Globus pallidus (tissue), 1 donor: ENCODE measurements around the gene TEX35.

Experiments
- DNase-seq: peaks from one replicate; pipeline ENCODE4 v3.0.0-alpha.2; 2015; ENCODE audit warnings: low spot score

TEX35 gene

GRCh38 chr1:178512566-178513277, at the start of gene TEX35:
Gene TEX35 (plus strand): TSS chr1:178513109. CDS start chr1:178513189, 80 bp downstream.
- no peak for DNase-seq

- DNase-seq = no peak
Observed at GRCh38 chr1:178464141-178464540, 48.8 kb upstream of the TEX35 start.

GRCh38 chr1:178464566-178464965, 48.3 kb upstream of the TEX35 start:
- DNase-seq = no peak

DNA sequence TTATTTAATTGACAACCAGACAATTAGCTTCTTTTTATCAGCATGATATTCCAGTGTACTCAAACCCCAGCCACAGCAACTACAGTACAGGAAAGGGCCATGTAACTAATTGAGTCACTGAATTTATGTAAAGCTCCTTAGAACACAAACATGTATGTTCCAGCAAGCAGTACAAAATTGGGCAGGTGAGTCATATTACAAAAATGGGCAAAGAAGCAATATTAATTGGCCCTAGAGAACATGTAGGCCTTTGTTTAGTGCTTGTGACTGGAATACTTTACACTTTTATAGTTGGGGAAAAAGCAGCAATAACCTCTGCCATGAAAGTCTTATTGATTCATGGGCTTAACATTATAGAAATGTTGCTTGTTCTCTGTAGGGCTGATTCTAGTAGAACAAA, 47.9 kb upstream of the TEX35 start:
- no peak for DNase-seq

GRCh38 chr1:178467837-178468236, 45.1 kb upstream of the TEX35 start:
- no peak for DNase-seq

- DNase-seq = no peak
Observed at GRCh38 chr1:178470411-178470960, 42.4 kb upstream of the TEX35 start.

- no peak for DNase-seq
Observed at GRCh38 chr1:178472531-178472930, 40.4 kb upstream of the TEX35 start.

DNA sequence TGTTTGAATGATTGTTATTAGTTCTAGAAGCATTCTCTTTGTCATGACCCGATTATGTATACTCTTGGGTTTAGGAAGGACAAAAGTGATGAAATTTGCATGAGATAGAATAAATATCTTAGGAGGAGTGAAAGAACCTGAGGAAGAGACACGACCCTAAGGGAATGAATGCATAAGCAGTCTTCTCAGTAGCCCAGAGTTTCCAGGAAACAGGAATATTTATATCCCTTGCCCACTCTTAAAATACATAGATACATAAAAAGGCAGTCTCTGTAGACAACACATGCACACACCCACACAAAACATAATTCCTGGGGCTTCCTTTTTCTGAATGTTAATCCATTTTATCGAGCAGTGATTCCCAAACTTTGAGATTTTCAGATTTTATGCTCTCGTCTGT, 35.5 kb upstream of the TEX35 start:
- no peak for DNase-seq

GRCh38 chr1:178477841-178478240, 35.1 kb upstream of the TEX35 start:
- no peak for DNase-seq

DNA sequence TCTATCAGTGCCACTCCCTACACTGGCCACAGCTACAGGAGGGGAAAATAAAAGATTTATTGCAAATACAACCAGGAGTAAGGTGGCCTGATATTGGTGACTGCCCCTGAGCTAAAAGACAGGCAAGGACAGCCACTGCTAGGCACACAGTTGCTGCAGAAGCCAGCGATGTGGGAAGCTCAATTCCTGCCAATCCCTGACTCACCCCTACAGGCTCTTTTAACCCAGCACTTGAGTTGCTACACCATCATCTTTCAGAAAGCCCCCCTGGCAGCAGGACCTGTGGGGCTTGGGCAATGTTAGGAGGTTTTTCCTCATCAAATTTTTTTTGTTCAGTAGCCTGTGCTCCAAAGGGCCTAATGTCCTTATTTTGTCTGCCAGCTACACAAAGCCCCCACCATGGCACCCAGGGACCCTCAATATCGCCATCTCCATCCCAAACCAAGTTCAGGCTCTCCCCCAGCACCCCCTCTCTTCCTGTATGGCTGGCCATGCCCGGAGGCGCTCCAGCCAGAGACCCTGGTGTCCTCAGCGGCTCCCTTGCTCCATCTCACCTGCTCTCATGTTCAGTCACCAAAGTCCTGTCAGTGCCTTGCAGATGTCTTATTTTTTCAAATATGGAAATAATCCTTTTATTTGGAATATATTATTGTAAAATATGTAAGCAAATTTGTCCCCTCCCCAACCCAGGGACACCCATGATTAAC, 29.5 kb upstream of the TEX35 start:
- no peak for DNase-seq

- DNase-seq = no peak
Observed at GRCh38 chr1:178484698-178485225, 28.1 kb upstream of the TEX35 start.

DNA sequence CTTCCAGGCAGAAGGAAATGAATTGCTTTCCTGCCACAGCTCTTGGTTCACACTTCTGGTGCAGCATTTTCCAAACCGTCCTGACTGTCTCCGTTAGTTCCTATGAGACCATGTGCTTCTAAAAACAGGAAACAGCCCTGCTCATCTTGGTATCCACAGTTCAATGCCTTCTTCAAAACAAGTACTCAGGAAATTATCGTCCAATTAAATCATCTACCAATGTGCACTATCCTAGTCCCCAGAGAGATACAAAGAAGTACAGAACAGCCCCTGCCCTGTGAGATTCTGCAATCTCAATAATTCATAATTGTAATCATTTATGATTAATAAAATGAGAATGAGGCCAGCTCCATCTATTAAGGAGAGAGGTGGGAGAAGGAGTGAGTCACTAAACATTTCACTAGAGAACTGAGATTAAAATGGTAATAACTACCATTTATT, 27.3 kb upstream of the TEX35 start:
- DNase-seq = no peak

DNA sequence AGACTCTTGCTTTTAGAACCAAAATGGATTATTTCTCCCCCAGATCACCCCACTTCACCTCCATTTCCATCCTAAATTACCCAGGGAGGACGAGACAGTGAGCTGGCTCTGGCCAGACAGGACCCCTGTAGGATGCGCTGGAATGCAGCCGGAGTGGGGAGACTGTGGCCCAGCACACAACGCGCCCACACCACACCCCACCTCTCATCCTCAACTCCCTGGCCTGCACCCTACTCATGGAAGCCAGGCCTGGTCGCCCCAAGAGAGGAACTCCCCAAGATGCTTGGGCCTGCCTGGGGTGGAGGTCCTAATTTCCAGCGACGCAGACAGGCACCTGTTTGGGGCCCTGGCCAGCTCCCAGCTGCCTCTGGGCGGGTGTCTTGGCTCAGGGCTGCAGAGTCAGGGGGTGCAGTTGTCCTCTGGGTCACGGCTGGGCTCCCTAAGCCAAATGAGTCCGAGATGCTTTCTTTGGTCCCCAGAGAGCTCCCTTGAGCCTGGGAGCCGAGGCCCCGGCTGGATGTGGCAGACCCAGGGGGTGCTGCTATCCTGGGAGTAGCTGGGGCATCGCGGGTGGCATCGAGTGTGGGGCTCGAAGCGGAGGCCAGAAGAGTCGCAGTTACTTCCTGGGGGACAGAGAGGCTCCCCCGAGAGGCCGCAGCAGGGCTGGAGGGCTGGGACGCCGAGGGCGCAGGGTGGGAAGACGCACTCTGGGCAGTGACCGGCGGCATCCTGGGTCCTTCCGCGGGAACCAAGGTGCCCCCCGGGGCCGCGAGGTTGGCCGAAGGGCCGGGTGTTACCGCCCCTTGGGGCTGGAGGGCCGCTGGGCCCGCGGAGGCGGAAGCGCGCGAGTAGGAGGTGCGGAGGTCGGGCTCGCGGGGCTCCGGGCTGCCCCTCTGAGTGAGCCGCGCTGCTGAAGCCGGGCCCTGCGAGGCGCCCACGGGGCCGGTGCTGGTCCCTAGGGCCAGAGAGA, 26.5 kb upstream of the TEX35 start:
- DNase-seq = no peak

DNA sequence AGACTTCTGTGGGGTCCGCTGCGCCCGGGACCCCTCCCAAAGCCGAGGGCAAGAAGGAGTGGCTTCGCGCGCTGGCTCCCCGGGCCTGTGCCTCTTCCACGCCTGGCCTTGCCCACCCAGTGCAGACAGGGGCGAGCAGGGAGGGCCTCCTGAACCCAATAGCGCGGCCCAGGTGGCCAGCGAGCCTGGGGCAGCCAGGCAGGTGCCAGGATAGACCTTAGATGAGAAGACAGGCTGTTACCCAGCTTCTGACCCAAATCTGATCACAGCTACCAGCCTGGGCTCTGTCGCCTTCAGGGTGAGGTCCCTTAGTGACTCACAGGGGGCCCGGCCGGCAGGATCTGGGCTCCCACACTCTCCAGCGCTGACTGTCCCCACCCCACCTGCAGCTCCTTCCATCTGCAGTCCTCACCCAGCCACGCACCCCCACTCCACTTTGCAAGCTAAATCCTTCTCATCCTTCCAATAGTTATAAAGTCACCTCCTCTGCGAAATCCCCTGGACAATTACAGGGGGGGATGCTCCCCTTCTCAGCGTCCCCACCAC, 25.8 kb upstream of the TEX35 start:
- no peak for DNase-seq

DNA sequence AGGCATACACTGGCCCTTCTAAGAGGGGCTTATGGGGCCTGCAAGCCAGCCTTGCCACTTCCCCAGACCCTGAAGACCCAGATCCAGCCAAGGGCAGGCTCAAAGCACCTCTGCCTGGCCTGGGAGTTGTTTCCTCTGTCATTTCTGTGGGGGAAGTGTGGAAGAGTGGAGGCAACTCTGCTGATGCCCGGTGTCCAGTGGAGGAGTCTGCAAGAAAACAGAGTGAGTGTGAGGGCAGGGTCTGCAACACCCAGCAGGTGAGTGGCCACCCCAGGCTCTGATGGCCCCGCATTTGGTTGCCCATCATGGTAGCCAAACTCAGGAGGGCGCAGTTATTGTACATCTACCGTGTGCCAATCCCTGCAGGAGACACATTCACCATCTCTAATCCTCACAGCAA, 24.5 kb upstream of the TEX35 start:
- DNase-seq = no peak

DNA sequence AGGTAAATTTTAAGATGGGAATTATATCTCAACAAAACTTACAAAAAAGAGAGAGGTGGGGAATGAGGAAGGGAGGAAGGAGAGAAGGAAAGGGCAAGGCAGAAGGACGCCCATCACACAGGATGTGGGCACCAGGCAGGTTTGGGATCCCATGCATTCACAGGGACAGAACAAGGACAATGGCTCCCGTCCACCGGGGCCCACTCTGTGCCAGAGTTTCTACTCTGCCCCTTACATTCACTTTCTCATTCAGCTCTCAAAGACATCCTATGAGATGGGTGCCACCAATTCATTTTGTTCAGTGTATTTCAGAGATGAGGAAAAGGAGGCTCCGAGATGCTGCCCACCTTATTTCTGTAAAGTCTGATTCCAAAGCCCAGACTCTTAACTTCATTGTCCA, 23.5 kb upstream of the TEX35 start:
- DNase-seq = no peak

GRCh38 chr1:178490136-178490535, 22.8 kb upstream of the TEX35 start:
- DNase-seq = no peak

DNA sequence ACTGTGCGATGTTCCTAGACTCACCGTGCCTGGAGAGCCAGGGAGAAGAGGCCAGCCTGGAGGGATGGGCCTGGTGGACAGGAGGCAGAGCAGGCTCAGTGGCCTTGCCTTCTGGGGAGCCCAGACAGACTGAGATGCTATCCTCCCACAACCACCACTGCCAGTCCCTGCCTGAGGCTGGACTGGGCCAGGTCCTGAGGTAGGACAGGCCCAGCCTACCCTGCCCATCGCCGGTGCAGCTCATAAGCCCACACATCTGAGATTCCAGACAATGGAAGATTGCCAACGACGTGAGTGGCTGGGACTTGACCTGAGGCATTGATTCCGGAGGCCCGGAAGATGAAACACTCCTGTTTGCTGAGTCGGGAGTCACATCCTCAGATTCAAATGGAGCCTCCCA, 21.9 kb upstream of the TEX35 start:
- no peak for DNase-seq

DNA sequence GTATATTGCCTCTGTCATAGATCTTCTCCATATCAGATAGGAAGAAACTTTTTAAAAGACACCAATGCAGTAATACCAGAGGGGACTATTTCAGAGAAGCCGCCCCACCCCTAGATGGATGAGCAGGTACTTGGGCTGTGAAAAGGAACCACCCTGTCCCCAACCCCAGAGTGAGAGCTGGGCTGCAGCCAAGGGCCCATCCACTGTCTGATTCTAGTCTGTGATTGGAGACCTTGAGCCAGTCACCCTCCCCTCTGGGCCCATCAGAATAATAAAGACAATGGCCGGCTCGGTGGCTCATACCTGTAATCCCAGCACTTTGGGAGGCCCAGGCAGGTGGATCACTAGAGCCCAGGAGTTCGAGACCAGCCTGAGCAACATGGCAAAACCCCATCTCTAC, 21.2 kb upstream of the TEX35 start:
- no peak for DNase-seq

DNA sequence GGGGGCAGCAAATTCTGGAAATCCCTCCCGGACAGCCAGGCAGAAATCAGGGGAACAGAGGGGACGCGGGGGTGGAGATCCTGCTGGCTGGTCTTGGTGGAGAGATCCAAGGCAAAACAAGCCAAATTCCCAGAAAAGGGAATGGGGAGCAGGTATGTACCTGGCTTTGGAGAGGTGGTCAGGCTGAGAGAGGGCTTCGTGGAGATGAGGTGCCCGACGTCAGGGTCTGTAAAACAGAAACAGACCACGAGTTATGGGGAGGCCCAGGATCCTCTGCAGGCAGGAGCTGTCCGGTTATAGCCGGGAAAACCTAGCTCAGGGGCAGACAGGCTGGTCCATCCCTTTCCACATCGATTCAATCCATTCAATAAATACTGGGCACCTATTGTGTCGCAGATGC, 20.6 kb upstream of the TEX35 start:
- no peak for DNase-seq

DNA sequence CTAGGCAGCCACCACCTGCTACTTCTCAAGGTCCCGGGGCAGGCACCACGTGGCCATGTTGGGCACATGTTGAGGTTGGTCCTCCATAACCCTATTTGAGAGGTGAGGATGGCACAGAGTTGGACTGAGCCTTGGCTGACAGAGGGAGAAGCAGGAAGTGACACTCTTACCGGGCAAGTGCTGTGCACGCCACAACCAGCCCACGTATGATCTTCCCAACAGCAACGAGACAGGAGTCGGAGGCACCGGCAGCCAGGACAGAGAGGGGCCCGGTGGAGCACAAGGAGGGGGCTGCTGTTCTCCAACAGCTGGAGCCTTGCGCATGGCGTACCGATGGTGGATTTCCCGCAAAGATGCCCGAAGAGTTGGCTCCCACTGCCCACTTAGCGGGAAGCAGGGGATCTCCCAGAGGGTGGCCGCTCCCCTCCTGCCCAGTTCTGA, 19.6 kb upstream of the TEX35 start:
- DNase-seq = no peak

- no peak for DNase-seq
Observed at GRCh38 chr1:178494569-178494971, 18.3 kb upstream of the TEX35 start.
